Measurements from ENCODE around the gene DDX10. TPM values are rescaled to one million over a fixed set of nuclear protein-coding genes. Genes with fewer than 3 reads are reported as not detected.

Gene DDX10
- polyA plus RNA-seq, 1 donor from 2014 or later, result 15.9 TPM

GRCh38 chr11:108866781-108867180 lies 201.9 kb downstream of the DDX10 start:
- H3K36me3 ChIP-seq (ENCODE audit: insufficient read depth, low read length), result no peaks in the 10 kb centered on the region
- no peak overlapping the region for H3K27ac ChIP-seq (ENCODE audit: low read length)
- H4K20me1 ChIP-seq (ENCODE audit: insufficient read depth), result no peaks in the 10 kb centered on the region
- H3K9ac ChIP-seq (ENCODE audit: low read length), result no peak overlapping the region
- no peaks in the 10 kb centered on the region for H3K79me2 ChIP-seq (replicated peaks; ENCODE audit: insufficient read depth, low read length)
- no peaks in the 10 kb centered on the region for H3K9me2 ChIP-seq (ENCODE audit: insufficient read depth, low read length)
- H3K4me2 ChIP-seq (ENCODE audit: low read length), result no peak overlapping the region
- H3K9me3 ChIP-seq (ENCODE audit: low read length), result no peaks in the 10 kb centered on the region
- H2AFZ ChIP-seq (ENCODE audit: low read depth, low read length), result no peak overlapping the region
- no peak overlapping the region for H3K4me3 ChIP-seq (ENCODE audit: low read length)
- TF ChIP-seq TAF1 (IDR thresholded peaks at IDR 0.05; ENCODE audit: low read depth) (no peak), CTCF (IDR thresholded peaks at IDR 0.05; ENCODE audit: poor library complexity, severe bottlenecking) (no peak), MXI1 (conservative IDR thresholded peaks at IDR 0.05; ENCODE audit: poor library complexity, severe bottlenecking) (no peak), EP300 (conservative IDR thresholded peaks at IDR 0.05; ENCODE audit: poor library complexity, severe bottlenecking) (no peak), POLR2AphosphoS5 (IDR thresholded peaks at IDR 0.05) (no peak), EZH2 (IDR thresholded peaks at IDR 0.05; ENCODE audit: borderline replicate concordance, insufficient read depth, low read length, poor library complexity, severe bottlenecking) (no peak), SMC3 (conservative IDR thresholded peaks at IDR 0.05; ENCODE audit: poor library complexity) (no peak), REST (IDR thresholded peaks at IDR 0.05; ENCODE audit: borderline replicate concordance) (no peak), RAD21 (conservative IDR thresholded peaks at IDR 0.05) (no peak)
- no peaks in the 10 kb centered on the region for H3K27me3 ChIP-seq (ENCODE audit: insufficient read depth, low read depth, low read length)
- no peaks in the 10 kb centered on the region for H3F3A ChIP-seq (ENCODE audit: insufficient read depth, low read length, poor library complexity, severe bottlenecking)

GRCh38 chr11:108870373-108871020 lies 205.6 kb downstream of the DDX10 start:
- H3K27ac ChIP-seq (ENCODE audit: low read length), result no peak overlapping the region
- no peaks in the 10 kb centered on the region for H3K9me2 ChIP-seq (ENCODE audit: insufficient read depth, low read length)
- H3K36me3 ChIP-seq (ENCODE audit: insufficient read depth, low read length), result no peaks in the 10 kb centered on the region
- H4K20me1 ChIP-seq (ENCODE audit: insufficient read depth), result no peaks in the 10 kb centered on the region
- H3K27me3 ChIP-seq (ENCODE audit: insufficient read depth, low read depth, low read length), result no peaks in the 10 kb centered on the region
- no peak overlapping the region for H3K9ac ChIP-seq (ENCODE audit: low read length)
- no peaks in the 10 kb centered on the region for H3K9me3 ChIP-seq (ENCODE audit: low read length)
- H3F3A ChIP-seq (ENCODE audit: insufficient read depth, low read length, poor library complexity, severe bottlenecking), result no peaks in the 10 kb centered on the region
- H3K79me2 ChIP-seq (replicated peaks; ENCODE audit: insufficient read depth, low read length), result no peaks in the 10 kb centered on the region
- H2AFZ ChIP-seq (ENCODE audit: low read depth, low read length), result no peak overlapping the region
- H3K4me3 ChIP-seq (ENCODE audit: low read length), result no peak overlapping the region
- TF ChIP-seq EP300 (conservative IDR thresholded peaks at IDR 0.05; ENCODE audit: poor library complexity, severe bottlenecking), result no peak
- TF ChIP-seq RAD21 (conservative IDR thresholded peaks at IDR 0.05), result no peak
- no peak for TF ChIP-seq POLR2AphosphoS5 (IDR thresholded peaks at IDR 0.05)
- no peak for TF ChIP-seq REST (IDR thresholded peaks at IDR 0.05; ENCODE audit: borderline replicate concordance)
- no peak for TF ChIP-seq MXI1 (conservative IDR thresholded peaks at IDR 0.05; ENCODE audit: poor library complexity, severe bottlenecking)
- TF ChIP-seq TAF1 (IDR thresholded peaks at IDR 0.05; ENCODE audit: low read depth), result no peak
- no peak for TF ChIP-seq SMC3 (conservative IDR thresholded peaks at IDR 0.05; ENCODE audit: poor library complexity)
- TF ChIP-seq CTCF (IDR thresholded peaks at IDR 0.05; ENCODE audit: poor library complexity, severe bottlenecking), result no peak
- TF ChIP-seq EZH2 (IDR thresholded peaks at IDR 0.05; ENCODE audit: borderline replicate concordance, insufficient read depth, low read length, poor library complexity, severe bottlenecking), result no peak
- no peak overlapping the region for H3K4me2 ChIP-seq (ENCODE audit: low read length)
